Ovary (tissue), 3 donors: ENCODE measurements around the gene INTS11.

Source experiments
- CTCF ChIP-seq, 3 donors: fragments of 450-650 bp in 2 of 3; fragments of 200-600 bp in 1 of 3; IDR thresholded peaks; one replicate each; pipeline versions ENCODE4 v1.5.1 to v1.8.0; 2016 to 2022; ENCODE audit warnings: antibody characterized with exemption in 3 of 3, mild to moderate bottlenecking in 1 of 3
- POLR2A ChIP-seq: fragments of 450-650 bp; IDR thresholded peaks from one replicate; pipeline ENCODE4 v1.6.1; 2017; ENCODE audit warnings: antibody characterized with exemption, mild to moderate bottlenecking, moderate library complexity
- donor health status: DM: no; HTN: no; CAD: no.

GRCh38 chr1:1267488-1268283, 56.8 kb downstream of the INTS11 start:
- TF ChIP-seq CTCF (IDR thresholded peaks at IDR 0.05), result no peak
- TF ChIP-seq POLR2A, result no peak
